Suprapubic skin (tissue), 4 donors: ENCODE measurements around the gene CA7.

Experiments used
- CTCF ChIP-seq, 2 donors: fragments of 200-600 bp in 1 of 2; fragments of 450-650 bp in 1 of 2; sonication (generic) in 1 of 2; IDR thresholded peaks; one replicate each; pipeline ENCODE4 v1.5.1; 2016 to 2019; ENCODE audit warnings: antibody characterized with exemption in 2 of 2, mild to moderate bottlenecking in 1 of 2, moderate library complexity in 1 of 2
- EP300 ChIP-seq: sonication (generic); formaldehyde crosslinking; IDR thresholded peaks from one replicate; pipeline ENCODE4 v1.6.1; 2017; ENCODE audit warnings: antibody characterized with exemption
- POLR2A ChIP-seq, 2 donors: fragments of 450-650 bp; IDR thresholded peaks; one replicate each; pipeline ENCODE4 v1.6.1; 2017; ENCODE audit warnings: antibody characterized with exemption in 2 of 2, mild to moderate bottlenecking in 2 of 2, moderate library complexity in 2 of 2
- POLR2AphosphoS5 ChIP-seq, 3 donors: sonication (generic); formaldehyde crosslinking; IDR thresholded peaks; one replicate each; pipeline ENCODE4 v1.6.1; 2017; ENCODE audit warnings: antibody characterized with exemption in 3 of 3

DNA sequence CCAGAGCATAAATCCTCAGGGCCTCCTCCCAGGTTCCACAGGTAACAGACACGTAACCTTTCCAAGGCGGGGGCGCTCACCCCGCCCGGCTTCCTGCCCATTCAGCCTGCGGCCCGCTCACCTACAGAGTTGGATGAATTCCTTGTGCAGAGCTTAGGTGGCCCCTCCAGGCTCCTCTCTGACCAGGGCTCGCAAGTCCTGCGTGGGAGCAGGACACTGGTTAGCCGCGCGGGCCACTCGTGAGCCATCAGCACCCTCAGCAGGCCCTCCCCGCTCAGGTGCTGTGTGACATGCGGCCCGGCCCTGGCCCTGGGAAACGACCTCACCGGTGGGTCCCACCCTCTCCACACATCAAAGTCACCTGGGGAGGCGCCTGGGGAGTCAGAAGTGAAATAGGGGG, 43.4 kb upstream of the CA7 start:
- TF ChIP-seq CTCF (IDR thresholded peaks at IDR 0.05) (no peak), POLR2A (IDR thresholded peaks at IDR 0.05) (no peak), EP300 (no peak), POLR2AphosphoS5 (IDR thresholded peaks at IDR 0.05) (no peak)
